HEK293T (cell line): ENCODE results near the gene SGMS1.

Source experiments
- BHLHE40 ChIP-seq: fragments of 450-650 bp; IDR thresholded peaks from 2 replicates; pipeline ENCODE4 v1.6.1; 2016; ENCODE audit warnings: mild to moderate bottlenecking, moderate library complexity, borderline replicate concordance
- CTBP1 ChIP-seq: fragments of 450-650 bp; IDR thresholded peaks from 2 replicates; pipeline ENCODE4 v1.6.1; 2016; ENCODE audit warnings: borderline replicate concordance
- ELF4 ChIP-seq: fragments of 450-650 bp; IDR thresholded peaks from 2 replicates; pipeline ENCODE4 v1.6.1; 2017; ENCODE audit warnings: antibody characterized with exemption
- FOXA1 ChIP-seq: fragments of 450-650 bp; IDR thresholded peaks from 2 replicates; pipeline ENCODE4 v1.6.1; 2016; ENCODE audit warnings: mild to moderate bottlenecking
- FOXK2 ChIP-seq: fragments of 450-650 bp; IDR thresholded peaks from 2 replicates; pipeline ENCODE4 v1.6.1; 2016; ENCODE audit warnings: mild to moderate bottlenecking
- L3MBTL2 ChIP-seq: fragments of 450-650 bp; conservative IDR thresholded peaks from 2 replicates; pipeline ENCODE4 v1.6.1; 2016; ENCODE audit warnings: mild to moderate bottlenecking
- PKNOX1 ChIP-seq: fragments of 450-650 bp; IDR thresholded peaks from 2 replicates; pipeline ENCODE4 v1.6.1; 2016
- SUZ12 ChIP-seq: fragments of 450-650 bp; IDR thresholded peaks from 2 replicates; pipeline ENCODE4 v1.6.1; 2016; ENCODE audit warnings: mild to moderate bottlenecking
- TARDBP ChIP-seq: fragments of 450-650 bp; IDR thresholded peaks from 2 replicates; pipeline ENCODE4 v1.6.1; 2016
- ZNF384 ChIP-seq: fragments of 450-650 bp; IDR thresholded peaks from 2 replicates; pipeline ENCODE4 v1.6.1; 2016

- TF ChIP-seq ZNF384 (no peak), SUZ12 (no peak), FOXA1 (no peak), PKNOX1 (no peak), FOXK2 (no peak), CTBP1 (no peak), L3MBTL2 (no peak), ELF4 (no peak), TARDBP (no peak), BHLHE40 (no peak)
Observed at GRCh38 chr10:50316695-50317648, 306.8 kb downstream of the SGMS1 start.
